SK-N-SH (cell line): ENCODE results near the gene PARD3. TPM values are rescaled to one million over a fixed set of nuclear protein-coding genes. Genes with fewer than 3 reads are reported as not detected.

Experiments used
- CTCF ChIA-PET: fragments of 300-600, 350-600 bp; formaldehyde crosslinking; extraction: SDS; loops from one replicate; lab custom pipeline; 2021; lab: Yijun Ruan, JAX
- POLR2A ChIA-PET: fragments of 350-600 bp; sonication (Branson Sonifier 250); formaldehyde crosslinking; extraction: SDS; loops from one replicate; lab custom pipeline; 2020; ENCODE audit warnings: antibody characterized with exemption, inconsistent platforms; lab: Yijun Ruan, JAX
- DNase-seq: peaks from one replicate; pipeline ENCODE4 v3.0.0; 2012
- H2AFZ ChIP-seq: fragments of 200-600 bp; sonication (generic); 2 replicates; pipeline ENCODE4 v1.8.1; 2016; ENCODE audit warnings: antibody characterized with exemption, mild to moderate bottlenecking, low read depth
- H3F3A ChIP-seq: fragments of 200-600 bp; sonication (generic); replicated peaks from 2 replicates; pipeline ENCODE3; 2016; ENCODE audit warnings: antibody characterized with exemption, mild to moderate bottlenecking; ENCODE audit not compliant: insufficient read depth
- H3K27ac ChIP-seq, 2 experiments: fragments of 200-500 bp in 1 of 2; fragments of 200-600 bp in 1 of 2; sonication (Bioruptor generic) in 1 of 2; sonication (generic), shearing (Covaris generic) in 1 of 2; 2 replicates each; pipeline versions ENCODE4 v1.5.1 to v1.6.1; 2014 to 2016; ENCODE audit warnings: low read depth in 2 of 2, inconsistent platforms in 1 of 2, low read length in 1 of 2, mild to moderate bottlenecking in 1 of 2, mixed read lengths in 1 of 2
- H3K27me3 ChIP-seq: fragments of 200-600 bp; sonication (generic), shearing (Covaris generic); 2 replicates; pipeline ENCODE4 v1.6.1; 2016; ENCODE audit warnings: mixed run types; ENCODE audit not compliant: insufficient read depth
- H3K36me3 ChIP-seq, 2 experiments: fragments of 200-500 bp in 1 of 2; fragments of 200-600 bp in 1 of 2; sonication (Bioruptor generic) in 1 of 2; sonication (generic) in 1 of 2; replicated peaks in 1 of 2; 2 replicates each; pipeline versions ENCODE3 to v1.5.1; 2014 to 2016; ENCODE audit warnings: low read length in 1 of 2, mild to moderate bottlenecking in 1 of 2; ENCODE audit not compliant: insufficient read depth in 2 of 2, control insufficient read depth in 1 of 2
- H3K4me1 ChIP-seq, 2 experiments: fragments of 200-500 bp in 1 of 2; fragments of 200-600 bp in 1 of 2; sonication (Bioruptor generic) in 1 of 2; sonication (generic), shearing (Covaris generic) in 1 of 2; 2 replicates each; pipeline versions ENCODE4 v1.5.1 to v1.6.1; 2014 to 2016; ENCODE audit warnings: low read depth in 1 of 2, low read length in 1 of 2, mixed run types in 1 of 2; ENCODE audit not compliant: insufficient read depth in 2 of 2, control insufficient read depth in 1 of 2
- H3K4me2 ChIP-seq: fragments of 200-600 bp; sonication (generic), shearing (Covaris generic); 2 replicates; pipeline ENCODE4 v1.6.1; 2017; ENCODE audit warnings: mixed run types
- H3K4me3 ChIP-seq, 2 experiments: fragments of 200-500 bp in 1 of 2; fragments of 200-600 bp in 1 of 2; sonication (Bioruptor generic) in 1 of 2; sonication (generic), shearing (Covaris generic) in 1 of 2; 2 replicates each; pipeline versions ENCODE4 v1.5.1 to v1.8.1; 2014 to 2016; ENCODE audit warnings: low read depth in 2 of 2, inconsistent platforms in 1 of 2, low read length in 1 of 2, mild to moderate bottlenecking in 1 of 2, mixed read lengths in 1 of 2, moderate library complexity in 1 of 2
- H3K79me2 ChIP-seq: fragments of 200-600 bp; sonication (generic); 2 replicates; pipeline ENCODE4 v1.8.1; 2017; ENCODE audit warnings: mild to moderate bottlenecking; ENCODE audit not compliant: insufficient read depth
- H3K9ac ChIP-seq: fragments of 200-600 bp; sonication (generic); 2 replicates; pipeline ENCODE4 v1.6.1; 2017; ENCODE audit warnings: mixed run types
- H3K9me2 ChIP-seq: fragments of 200-600 bp; sonication (generic); 2 replicates; pipeline ENCODE4 v1.6.1; 2017; ENCODE audit warnings: mixed run types
- H3K9me3 ChIP-seq: fragments of 200-600 bp; sonication (generic); 2 replicates; pipeline ENCODE4 v1.6.1; 2017; ENCODE audit warnings: mixed run types, mild to moderate bottlenecking, moderate library complexity
- H4K20me1 ChIP-seq: fragments of 200-600 bp; sonication (generic); 2 replicates; pipeline ENCODE4 v1.6.1; 2017; ENCODE audit warnings: mild to moderate bottlenecking, mixed run types; ENCODE audit not compliant: insufficient read depth
- CHD2 ChIP-seq: fragments of 150-350 bp; IDR thresholded peaks from 2 replicates; pipeline ENCODE4 v1.6.1; 2018; ENCODE audit warnings: low read length; ENCODE audit not compliant: partially characterized antibody
- ELF1 ChIP-seq: IDR thresholded peaks from 2 replicates; pipeline ENCODE4 v1.4.0; 2012
- EP300 ChIP-seq, 2 experiments: IDR thresholded peaks; 2 replicates each; pipeline versions ENCODE4 v1.4.0 to v1.6.1; 2012; ENCODE audit warnings: borderline replicate concordance in 1 of 2, low read depth in 1 of 2, low read length in 1 of 2
- EZH2phosphoT487 ChIP-seq: fragments of 200-600 bp; sonication (generic); IDR thresholded peaks from 2 replicates; pipeline ENCODE4 v1.6.1; 2017; ENCODE audit warnings: low read depth, mixed run types, mild to moderate bottlenecking, antibody characterized with exemption, moderate library complexity, borderline replicate concordance
- FOSL2 ChIP-seq: IDR thresholded peaks from 2 replicates; pipeline ENCODE4 v1.4.0; 2012; ENCODE audit warnings: low read depth, mild to moderate bottlenecking, moderate library complexity, borderline replicate concordance
- FOXJ3 ChIP-seq: sonication (generic); formaldehyde crosslinking; IDR thresholded peaks from 2 replicates; pipeline ENCODE4 v1.5.1; 2020; ENCODE audit warnings: mild to moderate bottlenecking, missing genetic modification reagents
- JUND ChIP-seq: IDR thresholded peaks from 2 replicates; pipeline ENCODE4 v1.4.0; 2012
- MXI1 ChIP-seq: IDR thresholded peaks from 2 replicates; pipeline ENCODE4 v1.6.1; 2012; ENCODE audit warnings: mild to moderate bottlenecking, low read depth, low read length, improper control_type of control experiment
- POLR2AphosphoS5 ChIP-seq: IDR thresholded peaks from 2 replicates; pipeline ENCODE4 v1.6.1; 2012; ENCODE audit warnings: low read depth, low read length
- RAD21 ChIP-seq: IDR thresholded peaks from 2 replicates; pipeline ENCODE4 v1.6.1; 2012; ENCODE audit warnings: mild to moderate bottlenecking, low read length
- RFX5 ChIP-seq: IDR thresholded peaks from 2 replicates; pipeline ENCODE4 v1.6.1; 2012; ENCODE audit warnings: mild to moderate bottlenecking, improper control_type of control experiment, low read length
- RXRA ChIP-seq: IDR thresholded peaks from 2 replicates; pipeline ENCODE4 v1.4.0; 2012; ENCODE audit warnings: low read depth, mild to moderate bottlenecking, borderline replicate concordance
- SIN3A ChIP-seq: IDR thresholded peaks from 2 replicates; pipeline ENCODE4 v1.6.1; 2012; ENCODE audit warnings: low read depth, mild to moderate bottlenecking, low read length, moderate library complexity, borderline replicate concordance
- TAF1 ChIP-seq: IDR thresholded peaks from 2 replicates; pipeline ENCODE4 v1.6.1; 2012; ENCODE audit warnings: low read depth, mild to moderate bottlenecking, low read length, moderate library complexity, borderline replicate concordance
- TCF12 ChIP-seq: IDR thresholded peaks from 2 replicates; pipeline ENCODE4 v1.4.0; 2012
- WGBS: methylation state at CpG from one replicate; pipeline ENCODE4 v1.1.6; 2017; ENCODE audit warnings: low lambda C conversion rate; 5-methylcytosine and 5-hydroxymethylcytosine counted together
- polyA plus RNA-seq, 3 experiments: library from polyadenylated mRNA; depleted of rRNA; stranded (reverse); fragments of >200 nt; gene quantifications; 2 replicates each; pipeline ENCODE4 v1.2.3, GENCODE V29; 2012
- TF ChIP-seq, protein P1 (sequence below): fragments of 150-350 bp; IDR thresholded peaks from 2 replicates; pipeline ENCODE4 v1.6.1; 2017; ENCODE audit warnings: antibody characterized with exemption, low read length, low read depth, borderline replicate concordance
- TF ChIP-seq, protein P2 (sequence below): fragments of 150-350 bp; IDR thresholded peaks from 2 replicates; pipeline ENCODE4 v1.6.1; 2016; ENCODE audit warnings: mild to moderate bottlenecking, low read depth, low read length
- TF ChIP-seq, protein P3 (sequence below): fragments of 200-600 bp; sonication (generic); IDR thresholded peaks from 2 replicates; pipeline ENCODE4 v1.6.1; 2017; ENCODE audit warnings: antibody characterized with exemption, mild to moderate bottlenecking, moderate library complexity
- TF ChIP-seq, protein P4 (sequence below): IDR thresholded peaks from 2 replicates; pipeline ENCODE4 v1.4.0; 2012; ENCODE audit warnings: low read depth, borderline replicate concordance

The PARD3 gene
- polyA plus RNA-seq, 1 of the 3 experiments (the other 2 are of a cell fraction): 29.4 TPM

DNA sequence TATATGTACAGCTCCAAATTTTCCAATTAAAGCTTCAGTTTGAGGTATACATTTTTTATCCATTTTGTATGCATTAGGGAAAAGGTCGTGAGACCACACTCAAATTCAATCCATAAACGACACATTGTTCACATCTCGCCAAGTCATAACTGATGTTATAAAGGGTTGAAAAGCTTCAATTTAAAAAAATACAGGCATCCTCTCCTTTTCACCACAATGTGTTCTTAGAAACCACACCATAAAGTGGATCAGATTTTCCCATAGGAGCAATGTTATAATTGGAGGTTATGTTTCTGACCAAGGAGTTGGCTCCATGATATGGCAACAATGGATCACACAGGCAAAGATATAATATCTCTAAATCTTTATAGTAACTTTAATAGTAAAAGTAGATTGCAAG lies 663.6 kb downstream of the PARD3 start (continued):
- TF ChIP-seq TAF1 (no peak), RFX5 (no peak)
- TF ChIP-seq, protein P1, sequence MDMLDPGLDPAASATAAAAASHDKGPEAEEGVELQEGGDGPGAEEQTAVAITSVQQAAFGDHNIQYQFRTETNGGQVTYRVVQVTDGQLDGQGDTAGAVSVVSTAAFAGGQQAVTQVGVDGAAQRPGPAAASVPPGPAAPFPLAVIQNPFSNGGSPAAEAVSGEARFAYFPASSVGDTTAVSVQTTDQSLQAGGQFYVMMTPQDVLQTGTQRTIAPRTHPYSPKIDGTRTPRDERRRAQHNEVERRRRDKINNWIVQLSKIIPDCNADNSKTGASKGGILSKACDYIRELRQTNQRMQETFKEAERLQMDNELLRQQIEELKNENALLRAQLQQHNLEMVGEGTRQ: no peak

DNA sequence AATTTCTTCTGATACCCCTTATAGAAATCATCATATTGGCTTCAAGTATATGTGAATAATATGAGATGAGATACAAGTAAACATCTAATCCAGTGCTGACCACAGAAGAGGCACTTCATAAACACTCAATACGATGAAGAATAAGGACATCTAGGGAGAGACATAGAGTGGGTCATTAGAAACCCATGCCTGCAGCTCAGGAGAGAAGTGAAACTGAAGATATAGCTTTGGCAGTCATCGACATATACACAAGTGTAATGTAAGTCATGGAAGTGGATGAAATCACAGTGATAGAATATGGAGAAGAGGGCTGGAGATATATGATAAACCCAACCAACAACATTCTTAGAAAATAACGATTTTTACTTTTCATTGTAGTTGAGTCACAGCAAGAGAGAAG lies 665.0 kb downstream of the PARD3 start:
- DNase-seq: no peak
- 82% methylated on average over 3 of the region's 3 CpGs for WGBS

More for the DNA sequence above, 665.0 kb downstream of the PARD3 start:
- no peaks in the 10 kb centered on the region for H3K9me3 ChIP-seq
- ChIA-PET POLR2A (no interaction called here), CTCF (interaction anchor here (0.9 kb wide), 1 partner anchor 47 kb away, joined by 3 read pairs; no protein-coding TSS in a partner anchor)
- H3K36me3 ChIP-seq: no peaks in the 10 kb centered on the region
- H3K9me2 ChIP-seq: no peaks in the 10 kb centered on the region
- no peaks in the 10 kb centered on the region for H3K79me2 ChIP-seq
- H2AFZ ChIP-seq: no peak overlapping the region
- no peak overlapping the region for H3K4me2 ChIP-seq
- H3K27me3 ChIP-seq: no peaks in the 10 kb centered on the region
- no peak for TF ChIP-seq EP300 (IDR thresholded peaks at IDR 0.05; ENCODE audit: borderline replicate concordance in 1 of 2, low read depth in 1 of 2, low read length in 1 of 2)
- no peak for TF ChIP-seq FOSL2
- no peak for TF ChIP-seq RXRA
- TF ChIP-seq ELF1: no peak
- TF ChIP-seq RAD21: no peak
- TF ChIP-seq TCF12: no peak
- TF ChIP-seq, protein P2, sequence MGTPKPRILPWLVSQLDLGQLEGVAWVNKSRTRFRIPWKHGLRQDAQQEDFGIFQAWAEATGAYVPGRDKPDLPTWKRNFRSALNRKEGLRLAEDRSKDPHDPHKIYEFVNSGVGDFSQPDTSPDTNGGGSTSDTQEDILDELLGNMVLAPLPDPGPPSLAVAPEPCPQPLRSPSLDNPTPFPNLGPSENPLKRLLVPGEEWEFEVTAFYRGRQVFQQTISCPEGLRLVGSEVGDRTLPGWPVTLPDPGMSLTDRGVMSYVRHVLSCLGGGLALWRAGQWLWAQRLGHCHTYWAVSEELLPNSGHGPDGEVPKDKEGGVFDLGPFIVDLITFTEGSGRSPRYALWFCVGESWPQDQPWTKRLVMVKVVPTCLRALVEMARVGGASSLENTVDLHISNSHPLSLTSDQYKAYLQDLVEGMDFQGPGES: no peak
- TF ChIP-seq, protein P3, sequence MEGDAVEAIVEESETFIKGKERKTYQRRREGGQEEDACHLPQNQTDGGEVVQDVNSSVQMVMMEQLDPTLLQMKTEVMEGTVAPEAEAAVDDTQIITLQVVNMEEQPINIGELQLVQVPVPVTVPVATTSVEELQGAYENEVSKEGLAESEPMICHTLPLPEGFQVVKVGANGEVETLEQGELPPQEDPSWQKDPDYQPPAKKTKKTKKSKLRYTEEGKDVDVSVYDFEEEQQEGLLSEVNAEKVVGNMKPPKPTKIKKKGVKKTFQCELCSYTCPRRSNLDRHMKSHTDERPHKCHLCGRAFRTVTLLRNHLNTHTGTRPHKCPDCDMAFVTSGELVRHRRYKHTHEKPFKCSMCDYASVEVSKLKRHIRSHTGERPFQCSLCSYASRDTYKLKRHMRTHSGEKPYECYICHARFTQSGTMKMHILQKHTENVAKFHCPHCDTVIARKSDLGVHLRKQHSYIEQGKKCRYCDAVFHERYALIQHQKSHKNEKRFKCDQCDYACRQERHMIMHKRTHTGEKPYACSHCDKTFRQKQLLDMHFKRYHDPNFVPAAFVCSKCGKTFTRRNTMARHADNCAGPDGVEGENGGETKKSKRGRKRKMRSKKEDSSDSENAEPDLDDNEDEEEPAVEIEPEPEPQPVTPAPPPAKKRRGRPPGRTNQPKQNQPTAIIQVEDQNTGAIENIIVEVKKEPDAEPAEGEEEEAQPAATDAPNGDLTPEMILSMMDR: no peak
- TF ChIP-seq, protein P4, sequence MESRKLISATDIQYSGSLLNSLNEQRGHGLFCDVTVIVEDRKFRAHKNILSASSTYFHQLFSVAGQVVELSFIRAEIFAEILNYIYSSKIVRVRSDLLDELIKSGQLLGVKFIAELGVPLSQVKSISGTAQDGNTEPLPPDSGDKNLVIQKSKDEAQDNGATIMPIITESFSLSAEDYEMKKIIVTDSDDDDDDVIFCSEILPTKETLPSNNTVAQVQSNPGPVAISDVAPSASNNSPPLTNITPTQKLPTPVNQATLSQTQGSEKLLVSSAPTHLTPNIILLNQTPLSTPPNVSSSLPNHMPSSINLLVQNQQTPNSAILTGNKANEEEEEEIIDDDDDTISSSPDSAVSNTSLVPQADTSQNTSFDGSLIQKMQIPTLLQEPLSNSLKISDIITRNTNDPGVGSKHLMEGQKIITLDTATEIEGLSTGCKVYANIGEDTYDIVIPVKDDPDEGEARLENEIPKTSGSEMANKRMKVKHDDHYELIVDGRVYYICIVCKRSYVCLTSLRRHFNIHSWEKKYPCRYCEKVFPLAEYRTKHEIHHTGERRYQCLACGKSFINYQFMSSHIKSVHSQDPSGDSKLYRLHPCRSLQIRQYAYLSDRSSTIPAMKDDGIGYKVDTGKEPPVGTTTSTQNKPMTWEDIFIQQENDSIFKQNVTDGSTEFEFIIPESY: no peak
- TF ChIP-seq, protein P1: no peak
- TF ChIP-seq EZH2phosphoT487: no peak
- TF ChIP-seq JUND: no peak
- no peak for TF ChIP-seq FOXJ3 (CRISPR knock-in tag)
- TF ChIP-seq CHD2: no peak
- TF ChIP-seq SIN3A: no peak
- TF ChIP-seq MXI1: no peak
- no peak for TF ChIP-seq POLR2AphosphoS5
- TF ChIP-seq TAF1: no peak
- no peak overlapping the region for H3K9ac ChIP-seq
- H3K4me3 ChIP-seq: no peak overlapping the region
- no peaks in the 10 kb centered on the region for H4K20me1 ChIP-seq
- H3F3A ChIP-seq: no peaks in the 10 kb centered on the region
- peaks cover 5 to 11% of the 10 kb centered on the region in 2 experiments; a peak in 3 of 4 replicates for H3K4me1 ChIP-seq
- no peak overlapping the region for H3K27ac ChIP-seq
